Subcutaneous adipose tissue (tissue), 4 donors: Measurements from ENCODE around the gene PHF21B. TPM values are rescaled to one million over a fixed set of nuclear protein-coding genes. Genes with fewer than 3 reads are reported as not detected.

Experiments used
- total RNA-seq, 4 donors: library from RNA; depleted of rRNA; stranded (reverse); fragments of >200 nt; gene quantifications; one replicate each; pipeline ENCODE4 v1.1.0, GENCODE V29; 2016
- TF ChIP-seq, protein P1 (sequence below): fragments of 450-650 bp; IDR thresholded peaks from one replicate; pipeline ENCODE4 v1.5.1; 2016; ENCODE audit warnings: low read depth, mild to moderate bottlenecking, control low read depth, antibody characterized with exemption, moderate library complexity

The PHF21B gene
- total RNA-seq, 4 donors from 2014 or later, result 0.16 TPM; not detected in 3

DNA sequence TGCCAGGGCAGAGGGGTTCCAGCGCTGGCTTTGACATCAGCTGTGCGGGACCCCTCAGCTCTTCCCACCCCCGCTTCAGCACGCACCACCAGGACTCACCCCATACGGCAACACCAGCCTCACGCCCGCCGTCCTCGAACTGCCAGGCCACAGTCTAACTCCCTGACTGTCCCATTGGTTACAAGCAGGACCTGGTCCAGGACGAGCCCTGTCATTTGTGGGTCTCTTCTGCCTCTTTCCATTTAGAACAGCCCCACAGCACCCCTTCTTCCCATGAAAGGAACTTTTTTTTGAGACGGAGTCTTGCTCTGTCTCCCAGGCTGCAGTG lies 81.7 kb downstream of the PHF21B start:
- TF ChIP-seq, protein P1, sequence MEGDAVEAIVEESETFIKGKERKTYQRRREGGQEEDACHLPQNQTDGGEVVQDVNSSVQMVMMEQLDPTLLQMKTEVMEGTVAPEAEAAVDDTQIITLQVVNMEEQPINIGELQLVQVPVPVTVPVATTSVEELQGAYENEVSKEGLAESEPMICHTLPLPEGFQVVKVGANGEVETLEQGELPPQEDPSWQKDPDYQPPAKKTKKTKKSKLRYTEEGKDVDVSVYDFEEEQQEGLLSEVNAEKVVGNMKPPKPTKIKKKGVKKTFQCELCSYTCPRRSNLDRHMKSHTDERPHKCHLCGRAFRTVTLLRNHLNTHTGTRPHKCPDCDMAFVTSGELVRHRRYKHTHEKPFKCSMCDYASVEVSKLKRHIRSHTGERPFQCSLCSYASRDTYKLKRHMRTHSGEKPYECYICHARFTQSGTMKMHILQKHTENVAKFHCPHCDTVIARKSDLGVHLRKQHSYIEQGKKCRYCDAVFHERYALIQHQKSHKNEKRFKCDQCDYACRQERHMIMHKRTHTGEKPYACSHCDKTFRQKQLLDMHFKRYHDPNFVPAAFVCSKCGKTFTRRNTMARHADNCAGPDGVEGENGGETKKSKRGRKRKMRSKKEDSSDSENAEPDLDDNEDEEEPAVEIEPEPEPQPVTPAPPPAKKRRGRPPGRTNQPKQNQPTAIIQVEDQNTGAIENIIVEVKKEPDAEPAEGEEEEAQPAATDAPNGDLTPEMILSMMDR, result no peak

DNA sequence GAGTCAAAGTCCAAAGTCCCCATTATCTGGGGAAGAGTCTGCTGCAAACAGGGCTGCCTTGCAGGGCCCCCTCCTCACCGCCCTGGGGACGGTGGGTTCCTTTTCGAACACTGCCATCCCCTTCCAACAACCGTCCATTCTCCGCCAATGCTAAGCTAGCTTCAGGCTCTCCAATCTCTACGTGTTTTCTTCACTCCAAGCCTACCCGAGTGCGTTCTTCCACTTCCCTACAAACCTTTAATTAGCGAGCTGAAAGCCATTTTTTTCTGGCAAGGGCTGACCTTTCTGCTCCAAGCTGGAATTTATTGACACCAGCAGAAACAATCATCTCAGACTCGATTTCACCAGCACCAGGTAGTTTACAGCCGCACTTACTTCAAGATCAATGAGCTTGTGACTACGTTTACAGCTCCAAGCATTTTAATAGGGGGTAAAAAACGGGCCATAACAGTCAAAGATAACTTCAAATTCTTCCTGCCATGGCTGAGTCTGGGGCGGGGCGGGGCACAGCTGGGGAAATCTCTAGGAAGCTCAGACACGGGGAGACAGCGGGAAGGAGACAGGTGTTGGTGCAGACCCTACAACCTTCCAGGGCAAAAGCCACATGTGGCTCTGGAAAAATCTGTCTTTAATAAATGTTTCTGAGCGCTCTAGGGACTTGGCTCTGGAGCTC lies 82.2 kb downstream of the PHF21B start:
- TF ChIP-seq, protein P1, result no peak

DNA sequence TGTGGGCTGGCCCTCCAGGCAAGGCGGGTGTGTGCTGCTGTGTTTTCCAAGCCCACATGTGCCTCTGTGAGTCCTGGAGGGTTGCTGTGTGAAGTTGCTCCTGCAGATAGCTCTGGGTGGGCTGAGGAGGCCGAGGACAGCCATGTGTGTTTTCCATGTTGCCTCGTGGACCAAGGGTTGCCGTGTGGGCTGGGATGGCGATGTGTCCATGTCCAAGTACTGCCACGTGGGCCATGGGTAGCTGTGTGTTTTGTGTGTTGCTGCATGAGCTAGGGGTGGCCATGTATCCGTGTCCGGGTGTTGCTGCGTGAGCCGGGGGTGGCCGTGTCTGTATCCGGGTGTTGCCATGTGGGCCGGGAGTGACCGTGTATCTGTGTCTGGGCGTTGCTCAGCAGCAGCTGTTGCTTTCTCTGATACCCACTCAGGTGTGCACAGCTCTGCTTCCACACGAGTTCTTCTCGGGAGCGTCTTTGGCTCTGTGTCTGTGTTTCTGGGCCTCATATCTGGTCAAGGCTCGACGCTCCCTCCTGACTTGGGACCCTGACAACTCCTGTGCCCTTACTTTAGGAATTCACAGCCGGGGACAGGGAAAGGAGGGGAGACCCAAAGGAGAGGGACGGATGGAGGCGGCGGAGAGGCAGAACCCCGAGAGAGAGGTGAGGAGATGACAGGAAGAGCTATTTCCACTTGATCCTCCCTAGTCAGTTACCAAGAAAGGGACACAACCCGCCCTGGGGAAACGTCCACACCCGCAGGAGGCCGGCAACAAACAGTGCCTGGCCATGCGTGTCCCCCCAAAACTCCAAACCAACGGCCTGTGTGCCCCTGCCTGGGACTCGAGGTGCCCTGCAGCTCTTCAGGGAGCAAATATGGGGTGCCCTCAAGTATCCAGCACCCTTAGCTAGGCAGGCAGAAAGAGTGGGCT lies 83.1 kb downstream of the PHF21B start:
- TF ChIP-seq, protein P1, result no peak

DNA sequence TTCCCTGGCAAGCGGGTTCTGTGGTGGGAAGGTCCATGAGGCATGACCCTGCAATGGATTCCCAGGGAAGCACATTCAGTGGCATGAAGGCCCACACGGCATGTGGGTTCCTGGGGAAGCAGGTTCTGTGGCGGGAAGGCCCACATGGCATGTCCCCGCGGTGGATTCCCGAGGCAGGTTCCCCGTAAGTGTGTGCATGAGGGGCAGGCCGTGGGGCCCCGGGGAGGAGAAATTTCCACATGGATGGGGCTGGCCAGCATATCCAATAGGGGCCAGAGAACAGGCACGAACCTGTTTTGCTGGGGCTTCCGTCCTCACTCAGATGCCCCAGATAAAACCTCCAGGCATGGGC lies 83.7 kb downstream of the PHF21B start:
- TF ChIP-seq, protein P1, result no peak

DNA sequence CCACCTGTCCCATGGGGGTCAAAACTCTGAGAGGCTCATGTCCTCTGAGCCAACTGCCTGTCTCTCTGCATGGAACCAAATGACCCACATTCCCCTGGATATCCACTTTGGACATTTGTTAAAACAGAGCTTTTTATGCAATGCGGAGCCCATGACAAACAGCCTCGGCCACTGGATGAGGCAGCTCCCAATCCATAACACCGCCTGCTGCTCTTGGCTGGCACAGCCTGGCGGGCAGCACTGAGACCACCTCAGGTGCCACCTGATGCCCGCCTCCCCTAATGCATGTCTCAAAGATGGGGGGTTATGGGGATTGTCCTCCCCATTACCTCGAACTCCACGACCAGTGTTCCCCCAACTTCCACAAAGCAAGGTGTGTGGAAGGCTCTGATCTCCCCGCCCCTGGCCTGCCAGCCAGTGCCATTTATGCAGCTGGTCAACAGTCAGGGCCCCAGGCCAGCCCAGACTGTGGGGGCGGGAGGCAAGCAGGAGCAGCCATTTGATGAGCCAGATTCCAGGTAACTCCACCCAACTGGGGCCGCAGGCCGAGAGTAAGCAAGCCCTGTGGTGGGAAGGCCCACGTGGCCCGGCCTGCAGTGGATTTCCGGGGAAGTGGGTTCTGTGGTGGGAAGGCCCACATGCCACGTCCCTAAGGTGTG lies 84.2 kb downstream of the PHF21B start:
- TF ChIP-seq, protein P1, result no peak

DNA sequence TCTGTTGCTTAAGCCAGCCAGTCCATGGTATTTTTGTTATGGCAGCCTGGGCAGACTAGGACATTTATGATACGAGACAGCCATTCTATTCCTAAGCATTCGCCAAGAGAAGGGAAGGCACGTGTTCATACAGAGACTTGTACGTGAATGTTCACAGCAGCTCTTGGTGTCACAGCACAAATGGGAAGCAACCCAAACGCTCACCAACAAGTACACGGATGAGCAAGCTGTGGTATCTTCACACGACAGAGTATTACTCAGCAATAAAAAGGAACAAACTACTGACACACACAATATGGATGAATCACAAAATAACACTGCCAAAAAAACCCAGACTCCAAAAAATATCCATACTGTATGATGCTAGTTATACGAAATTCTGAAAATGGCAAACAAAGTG lies 85.1 kb downstream of the PHF21B start:
- TF ChIP-seq, protein P1, result no peak

DNA sequence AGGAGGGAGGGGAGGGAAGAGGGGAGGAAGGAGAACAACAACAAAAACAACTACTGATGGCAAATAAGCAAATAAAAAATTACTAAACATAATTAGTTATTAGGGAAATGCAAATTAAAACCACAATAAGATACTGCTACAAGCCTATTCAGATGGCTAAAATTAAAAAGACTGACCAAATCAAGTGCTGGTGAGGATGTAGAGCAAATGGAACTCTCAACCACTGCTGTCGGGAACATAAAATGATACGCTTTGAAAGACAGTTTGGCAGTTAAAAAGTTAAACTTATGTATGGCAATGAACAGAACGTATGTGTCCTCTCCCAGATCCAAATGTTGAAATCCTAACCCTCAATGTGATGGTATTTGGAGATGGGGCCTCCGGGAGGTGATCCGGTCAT lies 85.7 kb downstream of the PHF21B start:
- TF ChIP-seq, protein P1, result no peak
